Measurements from ENCODE around the gene MTA2.
"Not testable (repeated sequence)": the region's sequence is repeated elsewhere in the genome, so short reads cannot be mapped to it uniquely, and the experiment has no call there.

Gene MTA2

DNA sequence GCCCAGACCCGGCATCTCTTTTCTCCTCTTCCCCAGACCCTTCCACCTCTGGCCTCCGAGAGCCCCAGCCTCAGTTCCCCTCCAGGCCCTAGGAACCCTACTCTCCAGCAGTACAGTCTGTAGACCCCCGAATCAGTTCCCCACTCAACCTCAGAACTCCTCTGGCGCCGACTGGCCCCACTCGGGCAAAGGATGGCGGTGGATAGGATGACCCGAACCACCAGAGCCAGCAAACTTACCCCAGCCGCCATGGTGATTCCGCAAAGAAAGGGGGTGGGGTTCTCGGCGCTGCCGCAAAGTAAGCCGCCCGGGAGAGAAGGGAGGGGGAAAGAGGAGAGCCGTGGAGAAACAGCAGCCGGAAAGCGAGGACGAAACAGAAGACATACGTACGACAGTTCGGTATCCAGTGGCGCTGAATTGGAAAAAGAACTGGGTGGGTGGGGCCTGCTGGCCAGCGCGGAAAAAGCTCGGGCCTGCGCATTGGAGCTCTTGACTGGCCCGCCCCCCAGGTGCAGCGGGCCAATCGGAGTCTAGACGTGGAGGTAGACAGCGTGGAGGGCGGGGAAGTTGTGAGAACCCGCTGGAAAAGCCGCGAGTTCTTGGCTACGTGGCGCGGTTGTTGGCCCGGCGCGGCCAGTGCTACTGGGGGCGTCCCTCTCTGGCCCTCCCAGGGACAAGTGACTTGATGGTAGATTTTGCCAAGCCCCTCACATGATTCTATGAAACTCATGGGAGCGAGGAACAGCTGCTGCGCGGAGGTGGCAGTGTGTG is 27.9 kb downstream of the MTA2 start, which contains the start of gene EEF1G:
EEF1G (minus strand) TSS at position 300 of the 771 bp plus-strand sequence; CDS start at position 251, 49 bp downstream.
- Histone ChIP-seq H3K9ac (ENCODE audit: low read depth, low read length, poor library complexity, severe bottlenecking) (peak within 1 kb of the TSS; percentile 92), H3K27me3 (ENCODE audit: insufficient read depth, low read length, poor library complexity, severe bottlenecking) (peaks cover 7% of the 10 kb centered on the region), H3F3A (ENCODE audit: low read depth) (no peaks in the 10 kb centered on the region), H2AFZ (ENCODE audit: low read length) (peak within 1 kb of the TSS; percentile 94), H4K20me1 (ENCODE audit: insufficient read depth, low read length, poor library complexity, severe bottlenecking) (peaks cover 45% of the 10 kb centered on the region), H3K4me1 (ENCODE audit: insufficient read depth, low read length, poor library complexity, severe bottlenecking) (peaks cover 45% of the 10 kb centered on the region), H3K4me3 (ENCODE audit: low read length, poor library complexity, severe bottlenecking) (peak within 1 kb of the TSS; percentile 100), H3K36me3 (ENCODE audit: insufficient read depth, low read length) (peaks cover 54% of the 10 kb centered on the region; the same call in 1 of the 2 replicates), H3K9me2 (replicated peaks; ENCODE audit: low read depth, low read length) (no peaks in the 10 kb centered on the region), H3K79me2 (ENCODE audit: insufficient read depth, low read length) (peaks cover 61% of the 10 kb centered on the region), H3K4me2 (ENCODE audit: low read depth, low read length, poor library complexity, severe bottlenecking) (peak within 1 kb of the TSS; percentile 93), H3K9me3 (ENCODE audit: insufficient read depth, low read depth, low read length) (no peaks in the 10 kb centered on the region)
- TF ChIP-seq EZH2phosphoT487 (IDR thresholded peaks at IDR 0.05; ENCODE audit: borderline replicate concordance): no peak
- TF ChIP-seq, protein P1, sequence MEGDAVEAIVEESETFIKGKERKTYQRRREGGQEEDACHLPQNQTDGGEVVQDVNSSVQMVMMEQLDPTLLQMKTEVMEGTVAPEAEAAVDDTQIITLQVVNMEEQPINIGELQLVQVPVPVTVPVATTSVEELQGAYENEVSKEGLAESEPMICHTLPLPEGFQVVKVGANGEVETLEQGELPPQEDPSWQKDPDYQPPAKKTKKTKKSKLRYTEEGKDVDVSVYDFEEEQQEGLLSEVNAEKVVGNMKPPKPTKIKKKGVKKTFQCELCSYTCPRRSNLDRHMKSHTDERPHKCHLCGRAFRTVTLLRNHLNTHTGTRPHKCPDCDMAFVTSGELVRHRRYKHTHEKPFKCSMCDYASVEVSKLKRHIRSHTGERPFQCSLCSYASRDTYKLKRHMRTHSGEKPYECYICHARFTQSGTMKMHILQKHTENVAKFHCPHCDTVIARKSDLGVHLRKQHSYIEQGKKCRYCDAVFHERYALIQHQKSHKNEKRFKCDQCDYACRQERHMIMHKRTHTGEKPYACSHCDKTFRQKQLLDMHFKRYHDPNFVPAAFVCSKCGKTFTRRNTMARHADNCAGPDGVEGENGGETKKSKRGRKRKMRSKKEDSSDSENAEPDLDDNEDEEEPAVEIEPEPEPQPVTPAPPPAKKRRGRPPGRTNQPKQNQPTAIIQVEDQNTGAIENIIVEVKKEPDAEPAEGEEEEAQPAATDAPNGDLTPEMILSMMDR (conservative IDR thresholded peaks at IDR 0.05; ENCODE audit: low read length): no peak

DNA sequence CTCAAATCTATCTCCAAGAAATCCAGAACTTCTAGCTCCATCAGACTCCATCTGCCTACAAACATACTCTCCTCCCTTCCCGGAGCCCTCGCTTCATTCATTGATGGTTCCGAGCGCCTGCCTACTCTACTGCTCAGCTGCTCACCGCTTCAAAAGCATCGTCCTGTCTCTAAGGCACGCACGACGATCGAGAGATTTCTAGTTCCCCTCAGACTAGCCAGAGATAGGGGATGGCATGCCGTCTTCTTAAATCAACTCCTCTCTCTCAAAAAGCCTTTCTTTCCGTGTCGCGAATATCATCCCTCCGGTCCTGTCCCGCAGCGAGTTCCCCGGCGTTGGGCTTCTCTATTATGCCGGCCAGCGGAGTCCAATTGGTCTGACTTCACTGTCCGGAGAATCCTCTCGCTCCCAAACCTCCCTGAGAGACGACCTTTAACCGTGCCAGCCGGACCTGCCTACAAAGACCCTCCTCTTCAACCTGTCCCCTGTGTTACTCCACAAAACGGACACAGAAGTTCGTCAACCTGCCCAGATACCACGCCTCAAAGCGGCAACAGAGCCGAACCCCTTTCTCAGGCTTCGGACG is 28.6 kb downstream of the MTA2 start:
- Histone ChIP-seq H3F3A (ENCODE audit: low read depth) (no peaks in the 10 kb centered on the region), H3K9me3 (ENCODE audit: insufficient read depth, low read depth, low read length) (no peaks in the 10 kb centered on the region), H3K9ac (ENCODE audit: low read depth, low read length, poor library complexity, severe bottlenecking) (peak overlapping the region; percentile 92), H3K36me3 (ENCODE audit: insufficient read depth, low read length) (peaks cover 51% of the 10 kb centered on the region; the same call in 1 of the 2 replicates), H3K79me2 (ENCODE audit: insufficient read depth, low read length) (peaks cover 67% of the 10 kb centered on the region), H3K4me3 (ENCODE audit: low read length, poor library complexity, severe bottlenecking) (peak overlapping the region; percentile 100), H3K27me3 (ENCODE audit: insufficient read depth, low read length, poor library complexity, severe bottlenecking) (peaks cover 7% of the 10 kb centered on the region), H2AFZ (ENCODE audit: low read length) (peak overlapping the region; percentile 72), H3K4me1 (ENCODE audit: insufficient read depth, low read length, poor library complexity, severe bottlenecking) (peaks cover 45% of the 10 kb centered on the region), H3K4me2 (ENCODE audit: low read depth, low read length, poor library complexity, severe bottlenecking) (peak overlapping the region; percentile 88), H3K9me2 (replicated peaks; ENCODE audit: low read depth, low read length) (no peaks in the 10 kb centered on the region), H4K20me1 (ENCODE audit: insufficient read depth, low read length, poor library complexity, severe bottlenecking) (peaks cover 51% of the 10 kb centered on the region)
- TF ChIP-seq, protein P1 (conservative IDR thresholded peaks at IDR 0.05; ENCODE audit: low read length): no peak
- TF ChIP-seq EZH2phosphoT487 (IDR thresholded peaks at IDR 0.05; ENCODE audit: borderline replicate concordance): no peak

DNA sequence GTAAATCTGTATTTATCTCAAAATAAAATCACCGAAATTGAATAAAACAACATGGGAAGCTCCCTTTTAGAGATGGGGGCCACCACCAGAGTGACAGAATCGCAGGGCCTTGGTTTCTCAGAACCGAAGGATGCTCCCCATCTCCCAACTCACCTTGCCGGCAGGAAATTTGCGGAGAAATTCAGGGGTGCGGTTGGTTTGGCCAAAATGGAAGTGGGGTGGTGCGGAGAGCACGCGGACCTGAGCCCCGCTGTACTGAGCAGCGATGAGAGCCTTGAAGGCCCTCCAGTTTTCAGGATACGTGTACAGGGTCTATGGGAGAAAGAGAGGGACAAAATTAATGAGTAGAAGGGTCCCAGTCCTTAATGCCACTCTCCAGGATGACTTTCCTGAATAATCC is 29.2 kb downstream of the MTA2 start:
- Histone ChIP-seq H3K27me3 (ENCODE audit: insufficient read depth, low read length, poor library complexity, severe bottlenecking) (peaks cover 7% of the 10 kb centered on the region), H3K4me2 (ENCODE audit: low read depth, low read length, poor library complexity, severe bottlenecking) (peak overlapping the region; percentile 88), H4K20me1 (ENCODE audit: insufficient read depth, low read length, poor library complexity, severe bottlenecking) (peaks cover 56% of the 10 kb centered on the region), H3K36me3 (ENCODE audit: insufficient read depth, low read length) (peaks cover 54% of the 10 kb centered on the region; the same call in 1 of the 2 replicates), H3K4me3 (ENCODE audit: low read length, poor library complexity, severe bottlenecking) (peak overlapping the region; percentile 100), H3K4me1 (ENCODE audit: insufficient read depth, low read length, poor library complexity, severe bottlenecking) (peaks cover 49% of the 10 kb centered on the region), H3F3A (ENCODE audit: low read depth) (no peaks in the 10 kb centered on the region), H3K79me2 (ENCODE audit: insufficient read depth, low read length) (peaks cover 73% of the 10 kb centered on the region), H3K9me2 (replicated peaks; ENCODE audit: low read depth, low read length) (no peaks in the 10 kb centered on the region), H3K9me3 (ENCODE audit: insufficient read depth, low read depth, low read length) (no peaks in the 10 kb centered on the region), H3K9ac (ENCODE audit: low read depth, low read length, poor library complexity, severe bottlenecking) (peak overlapping the region; percentile 92), H2AFZ (ENCODE audit: low read length) (no peak overlapping the region)
- TF ChIP-seq, protein P1 (conservative IDR thresholded peaks at IDR 0.05; ENCODE audit: low read length): no peak
- TF ChIP-seq EZH2phosphoT487 (IDR thresholded peaks at IDR 0.05; ENCODE audit: borderline replicate concordance): no peak

DNA sequence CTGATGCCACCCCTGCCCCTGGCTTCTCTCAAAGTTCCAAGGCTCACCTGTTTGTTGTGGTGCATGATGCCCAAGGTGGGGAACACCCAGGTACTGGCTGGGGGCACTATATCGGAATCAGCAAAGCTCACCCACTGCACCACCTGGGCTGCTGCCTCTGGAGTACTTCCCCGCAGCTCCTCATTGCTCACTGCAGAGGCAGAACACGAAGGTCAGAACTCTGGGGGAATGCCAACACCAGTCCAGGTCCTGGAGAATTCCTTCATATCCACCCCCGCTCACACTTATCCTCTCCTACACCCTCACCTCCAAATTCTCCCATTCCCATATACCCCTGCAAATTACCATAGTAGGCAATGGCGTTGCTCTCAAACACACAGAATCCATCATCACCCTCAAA is 30.2 kb downstream of the MTA2 start:
- Histone ChIP-seq H3K79me2 (ENCODE audit: insufficient read depth, low read length) (peaks cover 82% of the 10 kb centered on the region), H4K20me1 (ENCODE audit: insufficient read depth, low read length, poor library complexity, severe bottlenecking) (peaks cover 64% of the 10 kb centered on the region), H3K4me1 (ENCODE audit: insufficient read depth, low read length, poor library complexity, severe bottlenecking) (peaks cover 57% of the 10 kb centered on the region), H3K9ac (ENCODE audit: low read depth, low read length, poor library complexity, severe bottlenecking) (peak overlapping the region; percentile 92), H3K4me3 (ENCODE audit: low read length, poor library complexity, severe bottlenecking) (peak overlapping the region; percentile 100), H3K36me3 (ENCODE audit: insufficient read depth, low read length) (peaks cover 54% of the 10 kb centered on the region; the same call in 1 of the 2 replicates), H3K4me2 (ENCODE audit: low read depth, low read length, poor library complexity, severe bottlenecking) (peak overlapping the region; percentile 88)
- H3F3A ChIP-seq (ENCODE audit: low read depth); H3K9me3 ChIP-seq (ENCODE audit: insufficient read depth, low read depth, low read length); H3K9me2 ChIP-seq (replicated peaks; ENCODE audit: low read depth, low read length); H3K27me3 ChIP-seq (ENCODE audit: insufficient read depth, low read length, poor library complexity, severe bottlenecking); H2AFZ ChIP-seq (ENCODE audit: low read length): not testable (repeated sequence)

DNA sequence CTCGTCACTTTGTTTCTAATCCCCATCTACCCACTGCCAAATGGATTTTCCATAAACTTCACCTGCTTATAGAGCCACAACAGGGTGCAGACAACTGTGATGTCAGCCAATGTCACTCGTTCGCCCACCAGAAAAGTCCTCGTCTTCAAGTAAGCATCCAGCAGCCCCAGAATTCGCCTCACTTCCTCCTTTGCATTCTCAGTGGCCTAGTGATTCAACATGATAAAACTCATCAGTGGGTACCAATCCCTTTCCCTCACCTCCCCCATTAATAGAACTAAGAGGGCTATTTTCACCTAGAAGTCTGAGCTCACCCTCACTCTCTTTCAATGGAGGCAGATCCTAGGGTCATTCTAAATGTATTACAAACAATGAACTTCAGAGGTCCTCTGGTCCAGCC is 30.8 kb downstream of the MTA2 start:
- Histone ChIP-seq H3K36me3 (ENCODE audit: insufficient read depth, low read length) (peaks cover 54% of the 10 kb centered on the region; the same call in 1 of the 2 replicates), H3K4me3 (ENCODE audit: low read length, poor library complexity, severe bottlenecking) (peak overlapping the region; percentile 100), H3K9ac (ENCODE audit: low read depth, low read length, poor library complexity, severe bottlenecking) (peak overlapping the region; percentile 92), H3K4me2 (ENCODE audit: low read depth, low read length, poor library complexity, severe bottlenecking) (peak overlapping the region; percentile 88), H3K79me2 (ENCODE audit: insufficient read depth, low read length) (peaks cover 88% of the 10 kb centered on the region), H3K4me1 (ENCODE audit: insufficient read depth, low read length, poor library complexity, severe bottlenecking) (peaks cover 63% of the 10 kb centered on the region), H4K20me1 (ENCODE audit: insufficient read depth, low read length, poor library complexity, severe bottlenecking) (peaks cover 70% of the 10 kb centered on the region)
- not testable (repeated sequence) for H3K27me3 ChIP-seq (ENCODE audit: insufficient read depth, low read length, poor library complexity, severe bottlenecking); H3K9me2 ChIP-seq (replicated peaks; ENCODE audit: low read depth, low read length); H3K9me3 ChIP-seq (ENCODE audit: insufficient read depth, low read depth, low read length); H3F3A ChIP-seq (ENCODE audit: low read depth); H2AFZ ChIP-seq (ENCODE audit: low read length)

Measured in Loucy (cell line).